GM23248 (cell line): ENCODE results near the gene COX8C. TPM values are rescaled to one million over a fixed set of nuclear protein-coding genes. Genes with fewer than 3 reads are reported as not detected.

ENCODE experiments used
- DNase-seq: peaks from one replicate; pipeline ENCODE4 v3.0.0-alpha.2; 2015
- H2AFZ ChIP-seq: fragments of 200-600 bp; sonication (generic); 2 replicates; pipeline ENCODE4 v1.6.1; 2016; ENCODE audit warnings: antibody characterized with exemption
- H3F3A ChIP-seq: fragments of 200-600 bp; sonication (generic); 2 replicates; pipeline ENCODE4 v1.6.1; 2016; ENCODE audit warnings: mild to moderate bottlenecking, antibody characterized with exemption, mixed run types; ENCODE audit not compliant: insufficient read depth
- H3K27ac ChIP-seq: fragments of 200-600 bp; sonication (generic); 2 replicates; pipeline ENCODE4 v1.5.1; 2016; ENCODE audit warnings: mild to moderate bottlenecking
- H3K27me3 ChIP-seq: fragments of 200-600 bp; sonication (generic); replicated peaks from 2 replicates; pipeline ENCODE4 v1.6.1; 2016; ENCODE audit warnings: mild to moderate bottlenecking; ENCODE audit not compliant: insufficient read depth
- H3K36me3 ChIP-seq: fragments of 200-600 bp; sonication (generic); 2 replicates; pipeline ENCODE4 v1.6.1; 2016; ENCODE audit warnings: low read depth, mild to moderate bottlenecking
- H3K4me1 ChIP-seq: fragments of 200-600 bp; sonication (generic); 2 replicates; pipeline ENCODE4 v1.6.1; 2016; ENCODE audit warnings: mild to moderate bottlenecking; ENCODE audit not compliant: insufficient read depth
- H3K4me2 ChIP-seq: fragments of 200-600 bp; sonication (generic); one replicate; pipeline ENCODE4 v1.6.1; 2016; ENCODE audit warnings: mild to moderate bottlenecking; ENCODE audit not compliant: unreplicated experiment
- H3K4me3 ChIP-seq: fragments of 200-600 bp; sonication (generic); 2 replicates; pipeline ENCODE4 v1.5.1; 2016; ENCODE audit warnings: mild to moderate bottlenecking
- H3K79me2 ChIP-seq: fragments of 200-600 bp; sonication (generic); 2 replicates; pipeline ENCODE4 v1.6.1; 2016; ENCODE audit warnings: mild to moderate bottlenecking; ENCODE audit not compliant: insufficient read depth
- H3K9ac ChIP-seq: fragments of 200-600 bp; sonication (generic); 2 replicates; pipeline ENCODE4 v1.6.1; 2016; ENCODE audit warnings: mild to moderate bottlenecking
- H3K9me2 ChIP-seq: fragments of 200-600 bp; sonication (generic); 2 replicates; pipeline ENCODE4 v1.6.1; 2016; ENCODE audit warnings: mixed run types, mild to moderate bottlenecking, moderate library complexity; ENCODE audit not compliant: insufficient read depth
- H3K9me3 ChIP-seq: fragments of 200-600 bp; sonication (generic); one replicate; pipeline ENCODE4 v1.6.1; 2017; ENCODE audit warnings: low read depth
- H4K20me1 ChIP-seq: fragments of 200-600 bp; sonication (generic); 2 replicates; pipeline ENCODE4 v1.6.0; 2016; ENCODE audit not compliant: insufficient read depth
- EZH2 ChIP-seq: fragments of 200-600 bp; sonication (generic); IDR thresholded peaks from 2 replicates; pipeline ENCODE4 v1.6.1; 2018; ENCODE audit warnings: antibody characterized with exemption, mild to moderate bottlenecking; ENCODE audit not compliant: insufficient read depth, poor library complexity, severe bottlenecking
- EZH2phosphoT487 ChIP-seq: fragments of 200-600 bp; sonication (generic); IDR thresholded peaks from 2 replicates; pipeline ENCODE4 v1.6.1; 2018; ENCODE audit warnings: antibody characterized with exemption, moderate library complexity, mild to moderate bottlenecking, low read depth; ENCODE audit not compliant: insufficient read depth
- WGBS, 2 experiments: methylation state at CpG; one replicate each; pipeline ENCODE4 v1.1.6; 2015 to 2017; ENCODE audit warnings: low lambda C conversion rate in 2 of 2, low coverage in 1 of 2; ENCODE audit errors: missing lambda C conversion rate in 2 of 2; 5-methylcytosine and 5-hydroxymethylcytosine counted together
- in situ Hi-C: fragments of 300-500 bp; cut with MboI; formaldehyde crosslinking; loops from 2 replicates; pipeline ENCODE4 v1.15.0; 2020
- polyA plus RNA-seq: library from polyadenylated mRNA; unstranded; fragments of >200 nt; fragmentation: Nextera tagmentation; extraction: Ambion mirVana; gene quantifications from 2 replicates; pipeline ENCODE4 v1.2.1, GENCODE V29; 2016
- total RNA-seq: library from RNA; depleted of rRNA; stranded (reverse); fragments of >200 nt; shearing (Covaris generic); gene quantifications from 2 replicates; pipeline ENCODE4 v1.2.3, GENCODE V29; 2014

Gene COX8C
- total and polyA plus RNA-seq, 2 experiments from 2014 or later: not detected

DNA sequence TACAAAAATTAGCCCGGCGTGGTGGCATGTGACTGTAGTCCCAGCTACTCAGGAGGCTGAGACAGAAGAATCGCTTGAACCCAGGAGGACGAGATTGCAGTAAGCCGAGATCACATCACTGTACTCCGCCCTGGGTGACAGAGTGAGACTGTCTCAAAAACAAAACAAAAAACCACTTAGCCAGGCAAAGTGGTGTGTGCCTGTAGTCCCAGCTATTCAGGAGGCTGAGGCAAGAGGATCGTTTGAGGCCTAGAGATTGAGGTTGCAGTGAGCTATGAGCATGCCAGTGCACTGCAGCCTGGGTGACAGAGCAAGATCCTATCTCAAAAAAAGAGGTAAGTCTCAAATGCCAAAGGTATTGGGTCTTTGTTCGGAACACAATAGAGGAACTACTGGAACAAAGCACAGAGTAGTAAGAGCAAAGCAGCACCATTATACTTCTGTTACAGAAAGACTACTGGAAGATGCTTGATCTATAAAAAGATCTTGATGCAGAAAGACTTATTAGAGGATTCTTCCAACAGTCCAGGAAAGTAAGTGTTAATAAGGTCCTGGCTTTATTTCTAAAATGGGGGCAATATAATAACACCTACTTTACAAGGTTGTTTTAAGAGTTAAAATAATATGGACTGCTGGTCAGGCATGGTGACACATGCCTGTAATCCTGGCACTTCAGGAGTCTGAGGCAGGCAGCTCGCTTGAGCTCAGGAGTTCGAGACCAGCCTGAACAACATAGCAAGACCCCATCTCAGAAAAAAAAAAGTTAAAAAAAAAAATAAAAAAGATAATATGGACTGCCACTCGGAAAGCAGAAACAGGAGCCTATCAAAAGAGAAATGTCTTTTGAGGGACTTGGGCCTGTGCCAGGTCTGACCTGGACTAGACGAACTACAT is 44.0 kb upstream of the COX8C start:
- no peak overlapping the region for H3K9ac ChIP-seq
- no peak for DNase-seq
- H3K79me2 ChIP-seq: peaks cover 100% of the 10 kb centered on the region
- H3K4me1 ChIP-seq: peaks cover 21% of the 10 kb centered on the region
- no peak overlapping the region for H3K4me2 ChIP-seq
- no peaks in the 10 kb centered on the region for H3K36me3 ChIP-seq
- H3K9me3 ChIP-seq: no peaks in the 10 kb centered on the region
- peaks cover 9% of the 10 kb centered on the region; the same call in 1 of the 2 replicates for H3F3A ChIP-seq
- H3K4me3 ChIP-seq: no peak overlapping the region
- TF ChIP-seq EZH2phosphoT487: no peak
- no peak for TF ChIP-seq EZH2
- no peaks in the 10 kb centered on the region for H3K9me2 ChIP-seq
- no peaks in the 10 kb centered on the region; the same call in 1 of the 2 replicates for H4K20me1 ChIP-seq
- in situ Hi-C loops: no loop called here
- whole genome bisulfite sequencing, 2 experiments: 83 to 89% methylated on average over 10 to 12 of the region's 12 CpGs
- no peaks in the 10 kb centered on the region for H3K27me3 ChIP-seq
- H2AFZ ChIP-seq: no peak overlapping the region
- H3K27ac ChIP-seq: no peak overlapping the region

DNA sequence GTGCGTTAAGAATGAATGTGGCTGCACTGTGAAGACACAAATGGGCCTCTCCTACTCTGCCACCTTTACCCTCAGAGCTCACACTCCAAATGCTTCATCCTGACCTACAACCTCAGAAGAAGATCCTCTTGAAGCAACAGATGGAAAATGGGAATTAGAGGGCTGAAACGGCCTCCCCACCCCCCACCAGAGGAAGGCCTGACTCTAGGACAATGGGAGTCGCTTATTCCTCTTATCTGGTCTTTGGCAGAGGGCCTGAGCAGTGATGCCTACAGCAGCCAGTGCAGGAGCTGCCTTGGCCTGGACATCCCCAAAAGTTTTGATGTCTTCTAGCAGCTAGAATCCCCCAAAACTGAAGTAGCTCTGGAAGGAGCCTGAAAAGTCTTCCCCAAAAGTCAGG is 43.3 kb upstream of the COX8C start:
- 84 to 86% methylated on average over 3 of the region's 3 CpGs for WGBS, 2 experiments
- H3K27me3 ChIP-seq: no peaks in the 10 kb centered on the region
- no peaks in the 10 kb centered on the region for H3K9me3 ChIP-seq
- peaks cover 9% of the 10 kb centered on the region; the same call in 1 of the 2 replicates for H3F3A ChIP-seq
- H3K4me3 ChIP-seq: no peak overlapping the region
- TF ChIP-seq EZH2phosphoT487 (no peak), EZH2 (no peak)
- no peak overlapping the region for H2AFZ ChIP-seq
- H3K27ac ChIP-seq: no peak overlapping the region
- H3K4me1 ChIP-seq: peaks cover 21% of the 10 kb centered on the region
- no peak overlapping the region for H3K9ac ChIP-seq
- H4K20me1 ChIP-seq: no peaks in the 10 kb centered on the region; the same call in 1 of the 2 replicates
- H3K9me2 ChIP-seq: no peaks in the 10 kb centered on the region
- H3K4me2 ChIP-seq: no peak overlapping the region
- in situ Hi-C loops: no loop called here
- H3K79me2 ChIP-seq: peaks cover 100% of the 10 kb centered on the region
- H3K36me3 ChIP-seq: no peaks in the 10 kb centered on the region
- peak; percentile 30 for DNase-seq

DNA sequence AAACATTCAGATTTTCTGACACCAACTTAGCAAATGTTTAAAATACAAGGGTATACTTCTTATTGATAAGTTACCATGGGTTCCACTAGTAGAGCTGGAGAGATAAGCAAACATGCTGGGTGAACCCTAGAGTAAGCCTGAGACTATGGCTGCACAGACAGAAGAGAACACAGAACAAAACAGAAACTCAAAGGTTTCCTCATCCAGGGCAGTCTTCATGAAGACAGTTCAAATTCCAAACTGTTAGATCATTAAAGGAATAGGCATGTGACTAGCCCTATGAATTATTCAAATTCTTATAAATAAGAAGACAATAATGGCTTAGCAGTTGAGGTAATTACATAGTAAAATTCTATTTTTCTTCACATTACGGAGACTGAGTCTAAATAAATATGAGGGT is 42.2 kb upstream of the COX8C start:
- Histone ChIP-seq H3K9ac (0 out of 2 replicates have a peak overlapping the region, but pooled peaks have one; percentile 3), H3K4me3 (no peak overlapping the region), H3K79me2 (peaks cover 100% of the 10 kb centered on the region), H3K27me3 (no peaks in the 10 kb centered on the region), H4K20me1 (no peaks in the 10 kb centered on the region; the same call in 1 of the 2 replicates), H3K9me2 (no peaks in the 10 kb centered on the region), H3K4me2 (peak overlapping the region; percentile 48), H3K4me1 (peaks cover 21% of the 10 kb centered on the region), H3K27ac (peak overlapping the region; percentile 55), H3F3A (peaks cover 9% of the 10 kb centered on the region; the same call in 1 of the 2 replicates), H3K36me3 (no peaks in the 10 kb centered on the region), H2AFZ (no peak overlapping the region), H3K9me3 (no peaks in the 10 kb centered on the region)
- DNase-seq: peak; percentile 77
- 90 to 97% methylated on average over 1 of the region's 1 CpG for WGBS, 2 experiments
- in situ Hi-C loops: no loop called here
- TF ChIP-seq EZH2phosphoT487 (no peak), EZH2 (no peak)

DNA sequence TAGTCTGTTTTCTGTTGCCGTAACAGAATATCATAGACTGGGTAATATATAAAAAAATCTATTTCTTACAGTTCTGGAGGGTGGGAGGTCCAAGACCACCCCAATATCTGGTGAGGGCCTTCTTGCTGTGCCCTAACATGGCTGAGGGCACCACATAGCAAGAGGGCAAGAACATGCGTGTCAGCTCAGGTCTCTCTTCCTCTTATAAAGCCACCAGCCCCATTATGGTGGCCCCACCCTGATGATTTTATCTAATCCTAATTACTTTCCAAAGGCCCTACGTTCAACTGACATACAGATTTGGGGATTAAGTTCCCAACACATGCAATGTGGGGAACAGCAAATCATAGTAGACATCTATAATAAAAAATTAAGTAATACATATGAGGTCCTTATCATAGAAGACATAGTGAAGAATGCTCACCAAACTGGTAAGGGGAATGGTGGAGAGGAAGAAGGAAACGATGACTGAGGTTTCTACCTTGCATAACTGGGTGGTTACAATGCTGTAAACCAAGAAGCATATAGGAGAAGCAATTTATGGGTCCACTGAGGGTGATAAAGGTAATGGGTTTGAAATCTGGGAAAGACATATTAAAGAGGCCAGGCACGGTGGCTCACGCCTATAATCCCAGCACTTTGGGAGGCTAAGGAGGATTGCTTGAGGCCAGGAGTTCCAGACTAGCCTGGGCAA is 41.1 kb upstream of the COX8C start:
- Histone ChIP-seq H3K79me2 (peaks cover 100% of the 10 kb centered on the region), H4K20me1 (no peaks in the 10 kb centered on the region; the same call in 1 of the 2 replicates), H3K4me3 (no peak overlapping the region), H3K9me2 (no peaks in the 10 kb centered on the region), H3K27me3 (no peaks in the 10 kb centered on the region), H3K4me1 (peaks cover 21% of the 10 kb centered on the region), H3K9ac (no peak overlapping the region), H3K36me3 (no peaks in the 10 kb centered on the region), H3K4me2 (no peak overlapping the region), H3K27ac (no peak overlapping the region), H2AFZ (no peak overlapping the region), H3K9me3 (no peaks in the 10 kb centered on the region), H3F3A (peaks cover 9% of the 10 kb centered on the region; the same call in 1 of the 2 replicates)
- 85 to 89% methylated on average over 6 of the region's 6 CpGs for WGBS, 2 experiments
- no peak for DNase-seq
- no peak for TF ChIP-seq EZH2
- no peak for TF ChIP-seq EZH2phosphoT487
- in situ Hi-C loops: no loop called here
